LNCAP (cell line): ENCODE measurements around the gene PTPRJ.

ENCODE experiments used
- TF ChIP-seq, protein P1 (sequence below): fragments of 450-650 bp; IDR thresholded peaks from 2 replicates; pipeline ENCODE4 v1.5.1; 2017; ENCODE audit warnings: mild to moderate bottlenecking

Gene PTPRJ

DNA sequence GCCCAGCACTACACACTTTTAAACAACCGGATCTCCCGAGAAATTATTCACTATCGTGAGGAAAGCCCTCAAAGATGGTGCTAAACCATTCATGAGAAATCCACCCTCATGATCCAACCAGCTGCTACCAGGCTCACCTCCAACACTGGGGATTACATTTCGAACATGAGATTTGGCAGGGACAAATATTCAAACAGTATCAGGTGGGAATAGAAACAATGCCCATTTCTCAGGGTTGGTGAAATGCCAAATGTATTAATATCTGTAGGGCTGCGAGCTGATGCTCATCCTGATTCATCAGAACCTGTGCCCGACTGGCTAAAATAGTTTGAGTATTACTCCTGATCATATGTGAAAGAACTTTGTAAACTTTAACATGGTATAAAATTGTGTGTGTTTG, 15.8 kb upstream of the PTPRJ start:
- TF ChIP-seq, protein P1, sequence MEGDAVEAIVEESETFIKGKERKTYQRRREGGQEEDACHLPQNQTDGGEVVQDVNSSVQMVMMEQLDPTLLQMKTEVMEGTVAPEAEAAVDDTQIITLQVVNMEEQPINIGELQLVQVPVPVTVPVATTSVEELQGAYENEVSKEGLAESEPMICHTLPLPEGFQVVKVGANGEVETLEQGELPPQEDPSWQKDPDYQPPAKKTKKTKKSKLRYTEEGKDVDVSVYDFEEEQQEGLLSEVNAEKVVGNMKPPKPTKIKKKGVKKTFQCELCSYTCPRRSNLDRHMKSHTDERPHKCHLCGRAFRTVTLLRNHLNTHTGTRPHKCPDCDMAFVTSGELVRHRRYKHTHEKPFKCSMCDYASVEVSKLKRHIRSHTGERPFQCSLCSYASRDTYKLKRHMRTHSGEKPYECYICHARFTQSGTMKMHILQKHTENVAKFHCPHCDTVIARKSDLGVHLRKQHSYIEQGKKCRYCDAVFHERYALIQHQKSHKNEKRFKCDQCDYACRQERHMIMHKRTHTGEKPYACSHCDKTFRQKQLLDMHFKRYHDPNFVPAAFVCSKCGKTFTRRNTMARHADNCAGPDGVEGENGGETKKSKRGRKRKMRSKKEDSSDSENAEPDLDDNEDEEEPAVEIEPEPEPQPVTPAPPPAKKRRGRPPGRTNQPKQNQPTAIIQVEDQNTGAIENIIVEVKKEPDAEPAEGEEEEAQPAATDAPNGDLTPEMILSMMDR = no peak

- TF ChIP-seq, protein P1 = no peak
Observed at GRCh38 chr11:47967577-47968525, 12.5 kb upstream of the PTPRJ start.

DNA sequence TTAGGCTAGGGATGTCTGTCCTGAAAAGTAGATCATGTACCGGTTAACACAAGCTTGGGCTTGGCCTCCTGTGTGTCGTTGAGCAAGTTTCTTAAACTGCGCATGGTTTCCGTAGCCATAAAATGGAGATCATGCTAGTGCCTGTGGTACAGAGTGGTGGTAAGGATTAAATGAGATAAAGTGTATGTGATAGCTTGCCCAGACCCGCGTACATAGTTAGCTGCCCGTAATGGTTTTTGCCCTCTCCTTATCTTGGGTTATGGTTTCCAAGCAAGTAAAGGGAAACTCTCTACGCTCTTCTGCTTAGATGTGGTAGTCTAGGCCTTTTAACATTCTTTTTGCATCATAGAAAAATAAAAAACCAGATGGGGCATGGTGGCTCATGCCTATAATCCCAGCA, 11.0 kb upstream of the PTPRJ start:
- TF ChIP-seq, protein P1 = no peak

DNA sequence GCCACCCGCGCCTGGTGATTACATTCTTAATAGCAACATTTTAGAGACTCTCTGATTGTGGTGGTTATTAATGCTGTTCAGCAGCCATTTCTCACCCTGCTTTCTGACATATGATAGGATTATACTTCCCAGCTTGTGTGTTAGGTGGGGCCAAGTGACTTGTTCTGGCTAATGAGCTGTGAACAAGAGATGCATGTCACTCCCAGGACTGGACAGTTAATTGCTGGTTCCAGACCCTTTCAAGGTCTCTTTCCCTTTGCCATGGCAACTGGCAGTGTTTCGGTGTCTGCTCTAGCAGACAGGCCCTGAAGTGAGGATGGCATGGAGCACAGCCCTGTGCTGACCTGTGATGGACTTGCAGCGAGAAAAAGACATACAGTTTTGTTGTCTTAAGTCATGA, 8.9 kb upstream of the PTPRJ start:
- TF ChIP-seq, protein P1 = no peak

DNA sequence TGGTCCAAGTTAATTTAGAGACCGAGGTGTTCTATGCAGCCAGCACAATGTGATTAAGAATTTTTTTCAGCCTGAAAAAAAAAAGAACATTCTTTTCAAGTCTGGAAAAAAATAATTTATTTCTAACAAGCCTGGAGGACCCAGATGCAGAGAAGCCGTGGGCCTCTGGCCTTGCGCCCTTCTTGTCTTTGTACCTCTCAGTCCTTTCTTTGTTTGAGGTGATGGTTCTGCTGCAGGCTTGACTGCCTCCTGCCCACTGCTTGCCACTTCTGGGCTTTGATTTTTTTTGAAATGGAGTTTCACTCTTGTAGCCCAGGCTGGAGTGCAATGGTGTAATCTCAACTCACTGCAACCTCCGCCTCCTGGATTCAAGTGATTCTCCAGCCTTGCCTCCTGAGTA, 7.2 kb upstream of the PTPRJ start:
- TF ChIP-seq, protein P1 = no peak

GRCh38 chr11:47976931-47977330, 3.4 kb upstream of the PTPRJ start:
- TF ChIP-seq, protein P1 = no peak

DNA sequence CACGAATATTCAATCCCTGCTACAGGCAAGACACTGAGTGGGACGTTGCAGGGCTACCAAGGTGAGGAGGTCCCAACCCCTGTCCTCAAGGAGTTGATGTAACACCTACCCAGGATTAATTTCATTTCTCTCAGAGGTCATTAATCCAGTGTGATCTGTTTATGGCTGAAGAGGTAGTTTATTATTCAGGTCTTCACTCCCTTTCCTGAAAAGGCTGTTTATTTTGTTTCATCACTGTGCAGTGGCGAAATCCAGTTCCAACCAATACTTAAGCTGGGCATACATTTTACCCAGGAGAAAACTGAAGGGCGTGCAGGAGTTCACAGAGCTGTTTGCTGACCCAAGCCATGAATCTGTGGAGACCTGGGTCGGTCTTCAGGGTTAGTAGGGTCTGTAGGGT, 2.7 kb upstream of the PTPRJ start:
- TF ChIP-seq, protein P1 = no peak
